ENCODE measurements around the gene MAEA.

DNA sequence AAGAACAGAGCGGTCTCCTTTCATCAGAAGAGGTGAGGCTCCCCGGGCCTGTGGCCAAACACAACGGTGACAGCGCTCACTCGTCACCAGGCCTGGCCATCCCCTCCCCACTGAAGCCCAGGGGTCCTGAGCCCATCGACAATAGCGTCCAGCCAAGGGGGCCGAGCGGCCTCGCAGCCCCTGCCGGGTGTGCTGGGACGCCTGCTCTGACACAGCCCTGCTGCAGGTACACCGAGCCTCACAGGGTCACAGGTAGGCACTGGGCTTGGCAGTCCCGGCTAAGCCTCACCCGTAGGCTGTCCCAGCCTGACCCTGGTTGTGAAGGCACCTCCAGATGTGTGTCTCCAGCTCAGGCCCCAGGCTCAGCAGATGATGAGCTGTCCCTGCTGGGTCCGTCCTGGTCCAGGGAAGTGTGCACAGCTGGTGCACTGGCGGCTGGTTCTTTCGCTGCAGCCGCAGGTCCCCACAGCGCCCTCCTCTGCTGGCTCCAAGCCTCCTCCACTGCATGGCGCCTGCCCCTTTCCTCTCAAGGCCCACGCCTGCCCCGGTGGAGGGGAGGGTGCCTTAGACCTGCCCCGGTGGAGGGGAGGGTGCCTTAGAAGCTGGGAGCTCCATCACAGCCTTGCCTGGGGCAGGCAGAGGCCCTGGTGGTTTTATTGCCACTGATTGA is 78.9 kb downstream of the MAEA start:
- TF ChIP-seq POLR2AphosphoS5 (IDR thresholded peaks at IDR 0.05; ENCODE audit: low read depth), result no peak
- TF ChIP-seq EZH2 (IDR thresholded peaks at IDR 0.05; ENCODE audit: low read depth, unreplicated experiment), result no peak
- TF ChIP-seq, protein P1, sequence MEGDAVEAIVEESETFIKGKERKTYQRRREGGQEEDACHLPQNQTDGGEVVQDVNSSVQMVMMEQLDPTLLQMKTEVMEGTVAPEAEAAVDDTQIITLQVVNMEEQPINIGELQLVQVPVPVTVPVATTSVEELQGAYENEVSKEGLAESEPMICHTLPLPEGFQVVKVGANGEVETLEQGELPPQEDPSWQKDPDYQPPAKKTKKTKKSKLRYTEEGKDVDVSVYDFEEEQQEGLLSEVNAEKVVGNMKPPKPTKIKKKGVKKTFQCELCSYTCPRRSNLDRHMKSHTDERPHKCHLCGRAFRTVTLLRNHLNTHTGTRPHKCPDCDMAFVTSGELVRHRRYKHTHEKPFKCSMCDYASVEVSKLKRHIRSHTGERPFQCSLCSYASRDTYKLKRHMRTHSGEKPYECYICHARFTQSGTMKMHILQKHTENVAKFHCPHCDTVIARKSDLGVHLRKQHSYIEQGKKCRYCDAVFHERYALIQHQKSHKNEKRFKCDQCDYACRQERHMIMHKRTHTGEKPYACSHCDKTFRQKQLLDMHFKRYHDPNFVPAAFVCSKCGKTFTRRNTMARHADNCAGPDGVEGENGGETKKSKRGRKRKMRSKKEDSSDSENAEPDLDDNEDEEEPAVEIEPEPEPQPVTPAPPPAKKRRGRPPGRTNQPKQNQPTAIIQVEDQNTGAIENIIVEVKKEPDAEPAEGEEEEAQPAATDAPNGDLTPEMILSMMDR (conservative IDR thresholded peaks at IDR 0.05; ENCODE audit: low read depth in 2 of 2), result peak in 1 of 2 experiments; percentile 52; a peak in 1 of 4 replicates
- no peak for TF ChIP-seq EZH2phosphoT487 (IDR thresholded peaks at IDR 0.05; ENCODE audit: unreplicated experiment)
- TF ChIP-seq ZNF331 (CRISPR knock-in tag; IDR thresholded peaks at IDR 0.05; ENCODE audit: low read depth), result no peak
- TF ChIP-seq CREB1 (CRISPR knock-in tag; IDR thresholded peaks at IDR 0.05; ENCODE audit: low read depth), result no peak
- no peak for TF ChIP-seq STAT1 (IDR thresholded peaks at IDR 0.05; ENCODE audit: unreplicated experiment)
- no peak for TF ChIP-seq REST (IDR thresholded peaks at IDR 0.05; ENCODE audit: unreplicated experiment)
- no peak for TF ChIP-seq ETS1 (IDR thresholded peaks at IDR 0.05)
- TF ChIP-seq ZNF114 (CRISPR knock-in tag; IDR thresholded peaks at IDR 0.05), result no peak
